Sigmoid colon (tissue), 4 donors: ENCODE results near the gene KLF18.

ENCODE experiments used
- CTCF ChIP-seq, 4 experiments: fragments of 450-650 bp in 3 of 4; fragments of 200-600 bp in 1 of 4; IDR thresholded peaks; one replicate each; pipeline ENCODE4 v1.5.1; 2016 to 2019; ENCODE audit warnings: antibody characterized with exemption in 4 of 4, mild to moderate bottlenecking in 3 of 4, moderate library complexity in 2 of 4
- EP300 ChIP-seq, 4 donors: sonication (generic); formaldehyde crosslinking; IDR thresholded peaks; one replicate each; pipeline ENCODE4 v1.6.1; 2017; ENCODE audit warnings: antibody characterized with exemption in 4 of 4
- POLR2A ChIP-seq, 2 donors: fragments of 450-650 bp; IDR thresholded peaks; one replicate each; pipeline ENCODE4 v1.6.1; 2016; ENCODE audit warnings: antibody characterized with exemption in 2 of 2, mild to moderate bottlenecking in 2 of 2, moderate library complexity in 2 of 2
- POLR2AphosphoS5 ChIP-seq, 4 donors: sonication (generic); formaldehyde crosslinking; IDR thresholded peaks; one replicate each; pipeline ENCODE4 v1.6.1; 2017; ENCODE audit warnings: antibody characterized with exemption in 4 of 4

- TF ChIP-seq CTCF (IDR thresholded peaks at IDR 0.05): no peak
- no peak for TF ChIP-seq POLR2A (IDR thresholded peaks at IDR 0.05)
- TF ChIP-seq EP300 (IDR thresholded peaks at IDR 0.05): no peak
- no peak for TF ChIP-seq POLR2AphosphoS5 (IDR thresholded peaks at IDR 0.05)
Measured at GRCh38 chr1:44168520-44169098, 27.2 kb upstream of the KLF18 start.
